ENCODE measurements around the gene RNF207.

GRCh38 chr1:6162773-6163172, 43.1 kb upstream of the RNF207 start:
- no peak for TF ChIP-seq NRF1 (IDR thresholded peaks at IDR 0.05; ENCODE audit: low read depth, low read length)
- TF ChIP-seq RBBP5 (IDR thresholded peaks at IDR 0.05; ENCODE audit: borderline replicate concordance, low read depth, low read length), result no peak
- no peak for TF ChIP-seq CBX8 (IDR thresholded peaks at IDR 0.05; ENCODE audit: borderline replicate concordance, low read depth, low read length)
- TF ChIP-seq EZH2 (IDR thresholded peaks at IDR 0.05; ENCODE audit: low read depth, low read length, severe bottlenecking), result no peak
- TF ChIP-seq SAP30 (IDR thresholded peaks at IDR 0.05; ENCODE audit: insufficient read depth, insufficient replicate concordance, low read length), result no peak
- TF ChIP-seq JUN (IDR thresholded peaks at IDR 0.05; ENCODE audit: low read depth, low read length), result no peak
- no peak for TF ChIP-seq CHD7 (IDR thresholded peaks at IDR 0.05; ENCODE audit: insufficient replicate concordance, low read length)
